Ascending aorta (tissue), 2 donors: ENCODE data around the gene KCNG2. TPM values are rescaled to one million over a fixed set of nuclear protein-coding genes. Genes with fewer than 3 reads are reported as not detected.

Source experiments
- DNase-seq, 2 donors: peaks; one replicate each; pipeline ENCODE4 v3.0.0-alpha.2; 2019; ENCODE audit warnings: low spot score in 2 of 2
- H3K27ac ChIP-seq, 2 donors: fragments of 200-600 bp; sonication (generic); one replicate each; pipeline ENCODE4 v1.5.1; 2016 to 2017; ENCODE audit warnings: mild to moderate bottlenecking in 1 of 2
- H3K27me3 ChIP-seq: fragments of 200-600 bp; sonication (generic); one replicate; pipeline ENCODE4 v1.5.1; 2017
- H3K36me3 ChIP-seq, 2 donors: fragments of 200-600 bp; sonication (generic); one replicate each; pipeline ENCODE4 v1.5.1; 2016
- H3K4me1 ChIP-seq, 2 donors: fragments of 200-600 bp; sonication (generic); one replicate each; pipeline ENCODE4 v1.5.1; 2016 to 2017; ENCODE audit warnings: mild to moderate bottlenecking in 1 of 2
- H3K4me3 ChIP-seq, 2 donors: fragments of 200-600 bp; sonication (generic); one replicate each; pipeline ENCODE4 v1.5.1; 2016 to 2017; ENCODE audit warnings: mild to moderate bottlenecking in 1 of 2
- H3K9me3 ChIP-seq, 2 donors: fragments of 200-600 bp; sonication (generic); one replicate each; pipeline ENCODE4 v1.5.1; 2016
- intact Hi-C: fragments of 100-400 bp; cut with DNase I; formaldehyde crosslinking; loops from one replicate; pipeline ENCODE4 v1.15.1; 2023
- total RNA-seq: library from RNA; depleted of rRNA; stranded (reverse); fragments of >200 nt; gene quantifications from one replicate; pipeline ENCODE4 v1.1.0, GENCODE V29; 2016
- TF ChIP-seq, protein P1 (sequence below), 3 experiments: fragments of 200-600 bp in 2 of 3; fragments of 450-650 bp in 1 of 3; sonication (generic) in 2 of 3; IDR thresholded peaks; one replicate each; pipeline ENCODE4 v1.5.1; 2016 to 2019; ENCODE audit warnings: antibody characterized with exemption in 3 of 3, mild to moderate bottlenecking in 1 of 3, moderate library complexity in 1 of 3

Gene KCNG2
- total RNA-seq, 1 donor from 2014 or later = not detected

DNA sequence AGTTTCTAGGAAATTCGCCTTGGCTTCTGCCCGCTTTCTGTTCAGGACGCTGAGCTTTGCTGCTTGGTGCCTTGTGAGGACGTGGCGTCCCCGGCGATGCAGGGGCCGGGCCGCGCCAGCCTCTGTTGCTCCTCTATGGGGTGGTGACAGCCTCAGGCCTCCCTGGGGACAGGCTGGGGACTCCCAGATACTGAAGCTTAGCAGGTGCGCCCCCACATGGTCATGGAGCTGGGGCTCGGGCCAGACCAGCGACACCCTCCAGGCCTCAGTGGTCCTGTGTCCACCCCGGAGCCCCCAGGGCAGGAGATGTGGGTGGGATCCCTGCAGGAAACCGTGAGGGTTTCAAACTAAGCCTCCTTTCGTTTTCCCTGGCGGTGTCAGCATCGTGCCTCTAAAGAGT lies 29.2 kb downstream of the KCNG2 start:
- Histone ChIP-seq H3K27me3 (no peaks in the 10 kb centered on the region), H3K4me1 (no peaks in the 10 kb centered on the region), H3K27ac (no peak overlapping the region), H3K36me3 (no peaks in the 10 kb centered on the region), H3K4me3 (no peak overlapping the region), H3K9me3 (no peaks in the 10 kb centered on the region)
- TF ChIP-seq, protein P1, sequence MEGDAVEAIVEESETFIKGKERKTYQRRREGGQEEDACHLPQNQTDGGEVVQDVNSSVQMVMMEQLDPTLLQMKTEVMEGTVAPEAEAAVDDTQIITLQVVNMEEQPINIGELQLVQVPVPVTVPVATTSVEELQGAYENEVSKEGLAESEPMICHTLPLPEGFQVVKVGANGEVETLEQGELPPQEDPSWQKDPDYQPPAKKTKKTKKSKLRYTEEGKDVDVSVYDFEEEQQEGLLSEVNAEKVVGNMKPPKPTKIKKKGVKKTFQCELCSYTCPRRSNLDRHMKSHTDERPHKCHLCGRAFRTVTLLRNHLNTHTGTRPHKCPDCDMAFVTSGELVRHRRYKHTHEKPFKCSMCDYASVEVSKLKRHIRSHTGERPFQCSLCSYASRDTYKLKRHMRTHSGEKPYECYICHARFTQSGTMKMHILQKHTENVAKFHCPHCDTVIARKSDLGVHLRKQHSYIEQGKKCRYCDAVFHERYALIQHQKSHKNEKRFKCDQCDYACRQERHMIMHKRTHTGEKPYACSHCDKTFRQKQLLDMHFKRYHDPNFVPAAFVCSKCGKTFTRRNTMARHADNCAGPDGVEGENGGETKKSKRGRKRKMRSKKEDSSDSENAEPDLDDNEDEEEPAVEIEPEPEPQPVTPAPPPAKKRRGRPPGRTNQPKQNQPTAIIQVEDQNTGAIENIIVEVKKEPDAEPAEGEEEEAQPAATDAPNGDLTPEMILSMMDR (IDR thresholded peaks at IDR 0.05) = no peak
- intact Hi-C loops = no loop called here
- no peak for DNase-seq

DNA sequence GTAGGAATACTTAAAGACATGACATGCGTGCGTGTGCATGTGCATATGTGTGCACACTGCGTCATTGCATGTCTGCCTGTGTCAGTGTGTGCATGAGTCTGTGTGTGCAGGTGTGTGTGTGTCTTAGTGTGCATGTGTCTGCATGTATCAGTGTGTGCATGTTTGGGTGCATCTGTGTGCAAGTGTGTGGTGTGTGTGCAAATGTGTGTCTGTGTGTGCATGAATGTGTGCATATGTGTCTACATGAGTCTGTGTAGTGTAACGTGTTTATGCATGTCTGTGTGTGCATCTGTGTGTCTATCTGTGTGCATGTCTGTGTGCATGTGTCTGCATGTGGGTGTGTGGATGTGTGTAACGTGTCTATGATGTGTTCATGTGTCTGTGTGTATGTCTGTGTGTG lies 30.5 kb downstream of the KCNG2 start:
- H3K27me3 ChIP-seq = no peaks in the 10 kb centered on the region
- TF ChIP-seq, protein P1 (IDR thresholded peaks at IDR 0.05) = no peak
- DNase-seq = no peak
- no peaks in the 10 kb centered on the region for H3K9me3 ChIP-seq
- no peak overlapping the region for H3K27ac ChIP-seq
- no peaks in the 10 kb centered on the region for H3K4me1 ChIP-seq
- intact Hi-C loops = no loop called here
- no peak overlapping the region for H3K4me3 ChIP-seq
- H3K36me3 ChIP-seq = no peaks in the 10 kb centered on the region

DNA sequence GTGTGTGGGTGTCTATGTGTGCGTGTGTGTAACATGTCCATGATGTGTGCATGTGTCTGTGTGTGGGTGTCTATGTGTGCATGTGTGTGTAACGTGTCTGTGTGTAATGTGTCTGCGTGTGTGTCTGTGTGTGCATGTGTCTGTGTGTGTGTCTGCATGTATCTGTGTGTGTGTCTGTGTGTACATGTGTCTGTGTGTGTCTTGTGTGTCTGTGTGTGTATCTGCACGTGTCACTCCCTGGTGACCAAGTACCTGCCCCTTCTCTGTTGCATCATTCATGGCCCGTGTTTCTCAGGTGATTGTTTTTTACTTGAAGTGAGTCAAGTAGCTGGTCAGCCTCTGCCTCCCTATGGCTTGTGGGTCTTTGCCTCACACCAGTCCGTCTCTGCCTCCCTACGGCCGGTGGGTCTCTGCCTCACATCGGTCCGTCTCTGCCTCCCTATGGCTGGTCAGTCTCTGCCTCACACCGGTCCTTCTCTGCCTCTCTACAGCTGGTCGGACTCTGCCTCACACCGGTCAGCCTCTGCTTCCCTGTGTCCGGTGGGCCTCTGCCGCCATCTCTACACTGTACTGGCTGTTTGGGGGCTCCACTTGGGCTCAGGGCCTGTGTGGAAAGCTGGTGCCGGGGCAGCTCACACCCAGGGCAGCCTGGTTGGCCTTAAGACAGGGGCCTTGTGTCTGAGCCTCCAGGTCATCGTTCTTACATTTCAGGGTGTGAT lies 31.6 kb downstream of the KCNG2 start:
- H3K27me3 ChIP-seq = no peaks in the 10 kb centered on the region
- H3K27ac ChIP-seq = no peak overlapping the region
- DNase-seq = no peak
- H3K4me3 ChIP-seq = no peak overlapping the region
- no peaks in the 10 kb centered on the region for H3K9me3 ChIP-seq
- no peaks in the 10 kb centered on the region for H3K4me1 ChIP-seq
- TF ChIP-seq, protein P1 (IDR thresholded peaks at IDR 0.05) = no peak
- intact Hi-C loops = no loop called here
- no peaks in the 10 kb centered on the region for H3K36me3 ChIP-seq

DNA sequence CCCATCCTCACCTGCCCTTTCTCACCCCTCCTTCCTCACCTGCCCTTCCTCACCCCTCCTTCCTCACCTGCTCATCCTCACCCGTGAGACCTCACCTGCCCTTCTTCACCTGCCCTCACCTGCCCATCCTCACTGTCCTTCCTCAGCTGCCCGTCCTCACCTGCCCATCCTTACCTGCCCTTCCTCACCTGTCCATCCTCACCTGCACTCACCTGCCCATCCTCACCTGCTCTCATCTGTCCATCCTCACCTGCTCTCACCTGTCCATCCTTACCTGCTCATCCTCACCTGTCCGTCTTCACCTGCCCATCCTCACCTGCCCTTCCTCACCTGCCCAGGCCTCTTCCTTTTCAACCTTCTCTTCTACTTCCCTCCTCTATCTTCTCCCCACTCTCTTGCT lies 34.4 kb downstream of the KCNG2 start:
- Histone ChIP-seq H3K9me3 (no peaks in the 10 kb centered on the region), H3K36me3 (no peaks in the 10 kb centered on the region), H3K4me3 (no peak overlapping the region), H3K27me3 (no peaks in the 10 kb centered on the region), H3K4me1 (no peaks in the 10 kb centered on the region), H3K27ac (no peak overlapping the region)
- intact Hi-C loops = no loop called here
- TF ChIP-seq, protein P1 (IDR thresholded peaks at IDR 0.05) = no peak
- no peak for DNase-seq

DNA sequence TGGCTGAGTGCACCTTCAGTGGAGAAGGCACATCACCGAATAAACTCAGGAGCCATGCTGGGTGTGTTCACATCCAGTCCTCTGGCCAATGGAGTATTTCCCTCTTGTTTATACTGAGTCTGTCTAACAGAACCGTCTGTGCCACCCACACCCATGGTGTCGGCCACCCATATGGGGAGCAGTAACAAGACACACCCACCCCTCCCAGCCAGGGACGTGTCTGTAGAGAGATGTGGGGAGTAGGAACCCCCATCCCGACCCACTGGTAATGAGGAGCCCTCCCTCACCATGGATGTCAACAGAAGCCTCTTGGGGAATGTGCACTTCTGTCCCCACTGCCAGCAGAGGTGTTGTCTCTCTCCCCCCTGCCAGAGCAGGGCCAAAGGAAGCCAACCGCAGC lies 37.1 kb downstream of the KCNG2 start:
- H3K27me3 ChIP-seq = no peaks in the 10 kb centered on the region
- no peak overlapping the region for H3K4me3 ChIP-seq
- no peaks in the 10 kb centered on the region for H3K36me3 ChIP-seq
- TF ChIP-seq, protein P1 (IDR thresholded peaks at IDR 0.05) = no peak
- no peak for DNase-seq
- intact Hi-C loops = no loop called here
- no peaks in the 10 kb centered on the region for H3K4me1 ChIP-seq
- no peak overlapping the region for H3K27ac ChIP-seq
- H3K9me3 ChIP-seq = no peaks in the 10 kb centered on the region

DNA sequence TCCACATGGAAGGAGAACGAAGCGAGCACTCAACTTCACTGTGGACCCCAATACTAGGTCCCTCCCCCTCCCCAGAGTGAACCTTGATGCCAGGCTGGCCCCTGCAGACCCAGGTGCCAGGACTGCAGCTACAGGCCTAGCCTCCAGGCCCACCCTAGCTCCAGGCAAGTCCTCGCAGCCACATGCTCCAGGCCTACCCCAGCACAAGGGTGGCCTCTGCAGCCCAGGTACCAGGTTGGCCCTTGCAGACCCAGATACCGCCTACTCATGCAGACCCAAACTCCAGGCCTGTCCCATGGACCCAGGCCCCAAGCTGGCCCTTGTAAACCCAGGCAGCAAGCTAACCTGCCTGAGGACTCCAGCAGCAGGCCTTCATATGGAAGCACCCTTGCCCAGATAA lies 44.2 kb downstream of the KCNG2 start:
- H3K27me3 ChIP-seq = no peaks in the 10 kb centered on the region
- peak in 1 of 2 donors; percentile 39 for DNase-seq
- H3K4me1 ChIP-seq = no peaks in the 10 kb centered on the region
- no peak overlapping the region for H3K4me3 ChIP-seq
- intact Hi-C loops = no loop called here
- H3K36me3 ChIP-seq = no peaks in the 10 kb centered on the region
- TF ChIP-seq, protein P1 (IDR thresholded peaks at IDR 0.05) = no peak
- no peak overlapping the region for H3K27ac ChIP-seq
- H3K9me3 ChIP-seq = peaks cover 0 to 3% of the 10 kb centered on the region in 2 donors
